Activated T-cell treated with anti-CD3 and anti-CD28 coated beads, Interleukin-2, amount 50 U/mL, for 72 hours (primary cell): ENCODE data around the gene FUT3. TPM values are rescaled to one million over a fixed set of nuclear protein-coding genes. Genes with fewer than 3 reads are reported as not detected.
"Not testable (repeated sequence)": the region's sequence is repeated elsewhere in the genome, so short reads cannot be mapped to it uniquely, and the experiment has no call there.

Source experiments
- ATAC-seq, 2 donors: fragments of 150-1000 bp; cut with Tn5 transposase; replicated peaks in 1 of 2; 2 replicates each; pipeline ENCODE4 v1.10.0; 2021; ENCODE audit warnings: moderate library complexity in 2 of 2, mild to moderate bottlenecking in 1 of 2
- DNase-seq, 2 donors: peaks; one replicate each; pipeline ENCODE4 v3.0.0; 2021 to 2022; ENCODE audit warnings: mixed read lengths in 1 of 2
- H3K27ac Mint-ChIP-seq: one replicate; pipeline ENCODE4 v1.8.0; 2022; ENCODE audit warnings: mild to moderate bottlenecking, moderate library complexity, mixed read lengths
- H3K27me3 Mint-ChIP-seq: one replicate; pipeline ENCODE4 v1.8.0; 2022; ENCODE audit warnings: low read depth, mixed read lengths
- H3K36me3 Mint-ChIP-seq, 2 donors: one replicate each; pipeline ENCODE4 v1.8.0; 2022; ENCODE audit warnings: mixed read lengths in 2 of 2, mild to moderate bottlenecking in 1 of 2; ENCODE audit not compliant: insufficient read depth in 2 of 2
- H3K4me1 Mint-ChIP-seq: one replicate; pipeline ENCODE4 v1.8.0; 2022; ENCODE audit warnings: low read depth, mixed read lengths
- H3K4me3 Mint-ChIP-seq, 2 donors: one replicate each; pipeline ENCODE4 v1.8.0; 2022; ENCODE audit warnings: mild to moderate bottlenecking in 2 of 2, mixed read lengths in 2 of 2, moderate library complexity in 2 of 2
- H3K9me3 Mint-ChIP-seq, 2 donors: one replicate each; pipeline ENCODE4 v1.8.0; 2022; ENCODE audit warnings: mixed read lengths in 2 of 2
- total RNA-seq, 2 donors: library from RNA; stranded (reverse); gene quantifications; one replicate each; pipeline ENCODE4 v1.2.3, GENCODE V29; 2022

The FUT3 gene
- total RNA-seq, 2 donors from 2014 or later, result 1.7 to 3.6 TPM

DNA sequence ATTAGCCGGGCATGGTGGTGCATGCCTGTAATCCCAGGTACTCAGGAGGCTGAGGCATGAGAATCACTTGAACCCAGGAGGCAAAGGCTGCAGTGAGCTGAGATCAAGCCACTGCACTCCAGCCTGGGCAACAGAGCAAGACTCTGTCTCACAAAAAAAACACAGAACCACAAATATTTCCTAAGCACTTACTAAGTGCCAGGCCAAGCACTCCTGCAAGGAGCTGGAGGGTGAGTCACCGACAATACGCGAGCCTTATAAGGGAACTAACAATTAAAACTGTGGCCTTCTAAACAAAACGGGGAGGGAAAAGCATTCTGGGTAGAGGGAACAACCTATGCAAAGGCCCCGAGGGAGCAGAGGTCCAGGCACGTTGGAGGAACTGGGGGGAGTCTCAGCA, 23.2 kb upstream of the FUT3 start:
- not testable (repeated sequence) for H3K4me1 Mint-ChIP-seq, H3K9me3 Mint-ChIP-seq, DNase-seq, ATAC-seq, H3K36me3 Mint-ChIP-seq, H3K4me3 Mint-ChIP-seq, H3K27ac Mint-ChIP-seq
- peaks cover 11% of the 10 kb centered on the region for H3K27me3 Mint-ChIP-seq

DNA sequence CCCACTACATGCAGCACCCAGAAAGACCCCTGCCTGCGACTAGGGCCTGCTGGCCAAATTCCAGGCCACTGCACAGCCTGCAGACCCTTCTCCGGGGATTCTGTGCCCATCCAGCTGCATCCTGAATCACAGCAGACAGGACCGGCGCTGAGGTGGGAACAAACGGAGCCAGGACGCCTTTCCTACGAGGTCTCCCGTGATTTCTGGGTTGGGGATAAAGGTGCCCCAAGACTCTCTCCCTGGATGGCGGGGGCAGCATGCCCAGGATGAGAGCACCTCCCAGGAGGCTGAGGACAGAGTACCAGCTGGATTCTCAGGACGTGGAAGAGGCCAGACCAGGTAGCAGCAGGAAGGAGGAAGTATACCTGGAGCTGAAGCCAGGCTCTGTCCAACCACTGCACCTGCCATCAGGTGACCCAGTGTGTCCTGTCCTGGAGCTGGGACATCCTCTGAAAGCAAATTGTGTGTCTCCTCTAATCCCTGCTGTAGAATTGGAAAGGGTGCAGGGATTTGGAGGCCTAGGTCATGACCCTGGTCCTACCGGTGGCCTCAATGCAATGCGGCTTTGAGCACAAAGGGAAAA, 22.5 kb upstream of the FUT3 start:
- Mint-ChIP-seq H3K36me3 (no peaks in the 10 kb centered on the region), H3K27ac (no peak overlapping the region), H3K9me3 (no peaks in the 10 kb centered on the region), H3K4me3 (no peak overlapping the region), H3K4me1 (no peaks in the 10 kb centered on the region), H3K27me3 (peaks cover 5% of the 10 kb centered on the region)
- DNase-seq (no peak), ATAC-seq (no peak)

DNA sequence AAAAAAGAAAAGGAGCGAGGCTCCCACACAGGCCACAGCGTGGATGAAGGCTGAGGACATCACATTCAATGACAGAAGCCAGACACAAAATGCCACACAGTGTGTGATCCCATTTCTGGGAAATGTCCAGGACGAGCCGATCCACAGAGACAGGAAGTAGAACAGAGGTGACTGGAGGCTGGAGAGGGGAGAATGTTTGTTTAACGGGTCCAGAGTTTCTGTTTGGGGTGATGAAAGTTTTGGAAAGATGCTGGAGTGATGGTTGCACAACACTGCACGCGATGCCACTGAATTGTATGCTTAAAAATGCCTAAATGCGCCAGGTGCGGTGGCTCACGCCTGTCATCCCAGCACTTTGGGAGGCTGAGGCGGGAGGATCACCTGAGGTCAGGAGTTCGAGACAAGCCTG, 19.7 kb upstream of the FUT3 start:
- H3K36me3 Mint-ChIP-seq, result no peaks in the 10 kb centered on the region
- H3K27ac Mint-ChIP-seq, result no peak overlapping the region
- no peaks in the 10 kb centered on the region for H3K4me1 Mint-ChIP-seq
- H3K9me3 Mint-ChIP-seq, result no peaks in the 10 kb centered on the region
- DNase-seq (no peak), ATAC-seq (no peak)
- H3K4me3 Mint-ChIP-seq, result no peak overlapping the region
- H3K27me3 Mint-ChIP-seq, result no peaks in the 10 kb centered on the region

DNA sequence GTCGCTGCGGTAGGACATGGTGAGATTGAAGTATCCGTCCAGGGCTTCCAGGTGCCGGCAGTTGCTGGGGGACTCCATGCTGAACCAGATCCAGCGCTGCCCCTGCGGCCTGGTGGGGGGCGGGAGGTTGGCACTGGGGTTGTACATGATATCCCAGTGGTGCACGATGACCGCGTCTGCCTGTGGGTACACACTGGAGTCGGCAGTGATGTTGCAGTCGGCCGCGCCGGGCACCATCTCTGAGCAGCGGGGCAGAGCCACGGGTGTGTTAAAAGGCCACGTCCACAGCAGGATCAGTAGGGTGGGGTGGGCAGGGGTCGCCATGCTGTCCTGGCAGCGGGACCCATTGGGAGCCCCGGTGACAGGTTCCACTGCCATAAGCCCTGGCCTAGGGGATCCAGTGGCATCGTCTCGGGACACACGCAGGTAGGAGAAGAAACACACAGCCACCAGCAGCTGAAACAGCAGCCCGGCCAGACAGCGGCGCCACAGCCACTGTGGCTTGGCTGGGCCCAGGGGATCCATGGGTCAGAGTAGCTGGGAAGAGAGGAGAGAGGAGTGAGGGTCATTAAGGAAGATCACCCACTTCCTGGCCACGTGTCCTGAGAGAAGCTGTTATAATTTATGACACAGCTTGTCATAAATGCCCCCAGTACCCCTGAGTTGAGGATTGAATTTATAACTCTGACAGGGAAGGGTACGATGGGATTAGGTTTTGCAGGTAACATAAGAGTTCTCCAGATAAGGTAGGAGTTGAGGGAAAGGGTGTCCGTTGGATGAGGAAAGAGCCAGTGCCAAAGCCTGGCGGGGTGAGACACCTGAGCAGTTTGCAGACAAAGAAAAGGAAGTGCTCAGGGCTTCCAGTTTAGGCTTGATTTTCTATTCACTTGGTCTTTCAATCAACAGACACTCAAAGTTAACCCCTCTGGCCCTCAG, 16.2 kb upstream of the FUT3 start:
- no peak for DNase-seq
- no peaks in the 10 kb centered on the region for H3K27me3 Mint-ChIP-seq
- H3K9me3 Mint-ChIP-seq, result no peaks in the 10 kb centered on the region
- no peaks in the 10 kb centered on the region for H3K4me1 Mint-ChIP-seq
- no peak for ATAC-seq
- no peak overlapping the region for H3K27ac Mint-ChIP-seq
- no peak overlapping the region for H3K4me3 Mint-ChIP-seq
- no peaks in the 10 kb centered on the region for H3K36me3 Mint-ChIP-seq

DNA sequence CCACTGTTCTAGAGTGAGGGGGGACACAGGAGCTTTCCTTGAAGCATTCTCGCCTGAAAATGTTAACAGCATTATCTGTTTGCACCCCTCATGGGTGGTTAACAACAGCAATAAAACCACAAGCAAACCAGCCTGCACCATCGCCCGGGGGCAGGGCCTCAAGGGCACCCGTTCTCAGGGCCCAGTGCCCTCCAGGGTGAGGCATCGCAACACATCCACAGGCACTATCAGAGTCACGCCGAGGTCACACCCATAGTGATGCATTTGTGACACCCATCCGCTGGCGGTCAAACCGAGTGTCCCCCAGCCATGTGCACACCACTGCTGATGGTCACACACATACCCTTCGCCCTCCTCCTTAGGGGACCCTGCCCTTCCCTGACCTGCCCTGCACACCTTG, 14.5 kb upstream of the FUT3 start:
- Mint-ChIP-seq H3K4me3 (no peak overlapping the region), H3K36me3 (no peaks in the 10 kb centered on the region), H3K4me1 (no peaks in the 10 kb centered on the region), H3K9me3 (no peaks in the 10 kb centered on the region), H3K27me3 (peaks cover 7% of the 10 kb centered on the region), H3K27ac (no peak overlapping the region)
- ATAC-seq, result no peak
- no peak for DNase-seq

DNA sequence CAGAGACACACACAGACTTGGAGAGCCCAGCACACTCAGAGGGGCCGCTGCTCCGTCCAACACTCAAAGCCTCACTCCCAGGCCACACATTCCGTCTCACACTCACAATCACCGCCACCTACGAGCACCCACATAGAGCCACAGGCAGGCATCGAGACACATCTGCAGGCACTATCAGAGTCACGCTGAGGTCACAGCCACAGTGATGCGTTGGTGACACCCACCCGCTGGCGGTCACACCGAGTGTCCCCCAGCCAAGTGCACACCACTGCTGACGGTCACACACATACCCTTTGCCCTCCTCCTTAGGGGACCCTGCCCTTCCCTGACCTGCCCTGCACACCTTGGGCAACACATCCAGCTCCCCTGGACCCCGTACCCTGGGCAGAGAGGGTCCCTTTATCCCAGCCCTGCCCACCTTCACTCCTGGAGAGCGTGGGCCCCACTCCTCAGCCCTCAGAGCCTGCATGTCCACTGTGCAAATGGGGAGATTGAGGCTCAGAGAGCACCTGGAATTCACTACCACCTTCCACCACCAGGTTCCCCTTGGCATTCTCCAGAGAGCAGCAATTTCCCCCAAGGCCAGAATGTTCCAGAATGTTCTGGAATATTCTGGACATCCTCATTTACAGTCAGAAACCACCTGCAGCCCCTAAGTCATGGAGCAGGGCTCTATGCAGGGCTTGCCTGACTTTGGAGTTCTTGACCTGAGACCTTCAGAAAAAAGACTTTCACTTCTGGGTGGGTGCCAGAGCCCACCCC, 13.7 kb upstream of the FUT3 start:
- ATAC-seq (no peak), DNase-seq (no peak)
- Mint-ChIP-seq H3K4me3 (no peak overlapping the region), H3K4me1 (no peaks in the 10 kb centered on the region), H3K27me3 (peaks cover 7% of the 10 kb centered on the region), H3K36me3 (no peaks in the 10 kb centered on the region), H3K9me3 (no peaks in the 10 kb centered on the region), H3K27ac (no peak overlapping the region)

DNA sequence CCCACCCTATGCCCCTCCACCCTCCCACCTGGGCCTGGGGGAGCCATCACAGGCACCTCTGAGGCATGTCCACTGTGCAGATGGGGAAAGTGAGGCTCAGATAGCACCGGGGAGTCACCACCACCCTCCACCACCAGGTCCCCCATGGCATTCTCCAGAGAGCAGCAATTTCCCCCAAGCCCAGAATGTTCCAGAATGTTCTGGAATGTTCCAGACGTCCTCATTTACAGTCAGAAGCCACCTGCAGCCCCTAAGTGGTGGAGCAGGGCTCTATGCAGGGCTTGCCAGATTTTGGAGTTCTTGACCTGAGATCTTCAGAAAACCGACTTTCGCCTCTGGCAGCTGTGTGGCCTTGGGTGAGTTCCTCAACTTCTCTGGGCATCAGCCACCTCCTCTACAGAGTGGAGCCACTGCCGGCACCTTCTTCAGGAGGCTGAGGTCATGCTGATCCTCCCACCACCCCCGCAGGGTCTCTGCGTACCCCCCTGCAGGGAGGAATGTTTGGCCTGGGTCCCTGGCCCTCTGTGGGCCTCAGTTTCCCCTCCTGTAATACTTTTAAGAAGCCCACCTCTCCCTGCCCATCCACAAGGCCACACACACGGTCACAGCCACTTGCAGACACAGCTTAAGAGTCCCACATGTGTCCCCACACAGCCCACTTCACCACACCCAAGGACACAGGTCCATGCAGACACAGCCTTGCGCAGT, 12.9 kb upstream of the FUT3 start:
- ATAC-seq (no peak), DNase-seq (no peak)
- H3K27me3 Mint-ChIP-seq, result peaks cover 7% of the 10 kb centered on the region
- H3K4me3 Mint-ChIP-seq, result no peak overlapping the region
- no peaks in the 10 kb centered on the region for H3K9me3 Mint-ChIP-seq
- H3K27ac Mint-ChIP-seq, result no peak overlapping the region
- H3K36me3 Mint-ChIP-seq, result no peaks in the 10 kb centered on the region
- H3K4me1 Mint-ChIP-seq, result no peaks in the 10 kb centered on the region

DNA sequence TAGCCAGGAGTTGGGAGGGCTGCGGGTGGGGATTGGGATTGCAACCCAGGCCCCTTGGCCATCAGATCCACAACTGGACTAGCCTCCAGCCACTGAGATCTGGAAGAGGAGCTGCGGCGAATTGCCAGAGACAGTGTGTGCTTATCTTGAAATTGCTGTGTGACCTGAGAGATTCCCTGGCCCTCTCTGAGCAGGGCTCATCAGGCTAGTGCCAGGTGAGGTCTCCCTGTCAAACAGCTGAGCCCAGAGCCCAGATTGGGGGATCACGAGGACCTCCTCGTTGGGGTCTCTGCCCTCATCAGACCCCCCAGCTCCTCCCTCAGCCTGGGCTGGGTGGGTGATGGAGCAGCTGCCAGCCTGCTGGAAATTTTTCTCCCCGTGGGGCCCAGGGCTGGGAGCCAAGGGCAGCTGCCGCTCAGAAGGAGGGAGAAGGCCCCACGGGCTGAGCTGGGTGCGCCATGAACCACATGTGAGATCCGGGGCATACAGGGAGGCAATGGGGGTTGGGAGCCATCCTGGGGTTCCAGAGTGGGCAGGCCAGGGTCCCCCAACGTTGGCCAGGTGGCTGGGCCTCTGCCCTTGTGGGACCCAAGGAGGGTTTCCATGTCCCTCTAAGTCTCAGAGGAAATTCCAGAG, 11.9 kb upstream of the FUT3 start:
- Mint-ChIP-seq H3K36me3 (no peaks in the 10 kb centered on the region), H3K4me3 (no peak overlapping the region), H3K4me1 (no peaks in the 10 kb centered on the region), H3K27me3 (peaks cover 7% of the 10 kb centered on the region), H3K27ac (no peak overlapping the region), H3K9me3 (no peaks in the 10 kb centered on the region)
- DNase-seq (no peak), ATAC-seq (no peak)

DNA sequence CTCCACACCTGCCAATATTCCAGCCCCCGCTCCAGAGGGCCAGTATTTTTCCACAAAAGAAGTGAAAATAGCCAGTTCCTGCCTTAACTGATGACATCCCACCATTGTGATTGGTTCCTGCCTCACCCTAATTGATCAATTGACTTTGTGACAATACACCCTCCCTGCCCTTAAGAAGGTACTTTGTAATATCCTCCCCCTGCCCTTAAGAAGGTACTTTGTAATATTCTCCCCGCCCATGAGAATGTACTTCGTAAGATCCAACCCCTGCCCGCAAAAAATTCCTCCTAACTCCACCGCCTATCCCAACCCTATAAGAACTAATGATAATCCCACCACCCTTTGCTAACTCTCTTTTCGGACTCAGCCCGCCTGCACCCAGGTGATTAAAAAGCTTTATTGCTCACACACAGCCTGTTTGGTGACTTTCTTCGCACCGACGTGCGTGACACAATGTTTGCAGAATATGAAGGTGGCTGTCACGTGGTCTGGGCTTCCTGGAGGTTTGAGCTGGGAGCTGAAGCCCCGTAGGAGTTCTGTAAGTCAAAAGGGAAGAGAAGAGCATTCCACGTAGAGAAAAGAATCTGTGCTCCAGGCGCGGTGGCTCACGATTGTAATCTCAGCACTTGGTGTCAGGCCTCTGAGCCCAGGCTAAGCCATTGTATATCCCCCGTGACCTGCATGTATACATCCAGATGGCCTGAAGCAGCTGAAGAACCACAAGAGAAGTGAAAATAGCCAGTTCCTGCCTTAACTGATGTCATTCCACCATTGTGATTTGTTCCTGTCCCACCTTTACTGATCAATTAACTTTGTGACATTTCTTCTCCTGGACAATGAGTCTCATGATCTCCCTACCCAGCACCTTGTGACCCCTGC, 6.2 kb upstream of the FUT3 start:
- DNase-seq, result no peak
- ATAC-seq, result no peak
- Mint-ChIP-seq H3K4me3 (no peak overlapping the region), H3K4me1 (peaks cover 4% of the 10 kb centered on the region), H3K36me3 (no peaks in the 10 kb centered on the region), H3K9me3 (no peaks in the 10 kb centered on the region), H3K27ac (no peak overlapping the region), H3K27me3 (peaks cover 7% of the 10 kb centered on the region)

DNA sequence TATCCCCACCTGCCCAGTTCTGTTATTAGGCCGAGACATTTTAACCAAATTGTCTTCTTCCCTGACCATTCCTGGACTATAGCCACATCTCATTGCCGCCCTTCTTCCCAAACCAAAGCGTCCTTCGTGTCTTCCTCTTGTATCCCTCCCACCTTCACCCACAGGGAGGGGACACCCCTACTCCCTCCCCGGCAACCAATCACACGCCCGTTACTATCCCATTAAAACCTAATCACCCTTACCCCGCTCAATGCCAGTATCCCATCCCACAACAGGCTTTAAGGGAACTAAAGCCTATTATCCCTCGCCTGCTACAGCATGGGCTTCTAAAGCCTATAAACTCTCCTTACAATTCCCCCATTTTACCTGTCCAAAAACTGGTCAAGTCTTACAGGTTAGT, 3.9 kb upstream of the FUT3 start:
- not testable (repeated sequence) for H3K9me3 Mint-ChIP-seq, H3K4me3 Mint-ChIP-seq, ATAC-seq, H3K36me3 Mint-ChIP-seq, DNase-seq, H3K4me1 Mint-ChIP-seq, H3K27me3 Mint-ChIP-seq, H3K27ac Mint-ChIP-seq

DNA sequence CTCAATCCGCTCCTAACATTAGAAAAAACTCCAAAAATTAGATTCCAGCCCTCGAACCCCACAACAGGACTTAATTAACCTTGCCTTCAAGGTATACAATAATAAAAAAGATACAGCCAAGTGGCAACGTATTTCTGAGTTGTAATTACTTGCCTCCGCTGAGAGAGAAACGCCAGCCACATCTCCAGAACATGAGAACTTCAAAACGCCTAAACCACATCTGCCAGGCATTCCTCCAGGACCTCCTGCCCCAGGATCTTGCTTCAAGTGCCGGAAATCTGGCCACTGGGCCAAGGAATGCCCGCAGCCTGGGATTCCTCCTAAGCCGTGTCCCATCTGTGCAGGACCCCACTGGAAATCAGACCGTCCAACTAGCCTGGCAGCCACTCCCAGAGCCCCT, 2.9 kb upstream of the FUT3 start:
- DNase-seq, H3K4me1 Mint-ChIP-seq, H3K27me3 Mint-ChIP-seq, H3K4me3 Mint-ChIP-seq, H3K27ac Mint-ChIP-seq, H3K9me3 Mint-ChIP-seq, ATAC-seq, H3K36me3 Mint-ChIP-seq: not testable (repeated sequence)

DNA sequence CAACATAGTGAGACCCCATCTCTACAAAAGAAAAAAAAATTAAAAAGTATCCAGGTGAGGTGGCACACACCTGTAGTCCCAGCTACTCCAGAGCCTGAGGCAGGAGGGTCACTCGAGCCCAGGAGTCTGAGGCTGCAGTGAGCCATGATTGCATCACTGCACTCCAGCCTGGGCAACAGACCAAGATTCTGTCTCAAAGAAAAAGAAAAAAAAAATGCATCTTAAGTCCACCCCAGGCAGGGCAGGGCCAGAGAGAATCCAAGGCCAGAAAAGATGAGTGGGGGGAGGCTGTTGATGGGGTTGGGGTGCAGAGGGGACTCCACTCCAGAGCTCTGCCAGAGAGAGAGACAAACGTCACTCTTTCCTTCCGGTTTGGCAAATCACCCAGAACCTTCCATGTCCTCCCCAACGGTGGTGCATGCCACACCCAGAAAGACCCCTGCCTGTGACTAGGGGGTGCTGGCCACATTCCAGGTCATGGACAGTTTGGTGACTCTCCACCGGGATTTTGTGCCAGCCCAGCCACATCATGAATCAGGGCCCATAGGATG, 431 bp downstream of the FUT3 start:
- DNase-seq (no peak), ATAC-seq (no peak)
- H3K36me3 Mint-ChIP-seq, result no peaks in the 10 kb centered on the region
- H3K27me3 Mint-ChIP-seq, result no peaks in the 10 kb centered on the region
- no peak overlapping the region for H3K27ac Mint-ChIP-seq
- no peak overlapping the region for H3K4me3 Mint-ChIP-seq
- no peaks in the 10 kb centered on the region for H3K9me3 Mint-ChIP-seq
- H3K4me1 Mint-ChIP-seq, result peaks cover 4% of the 10 kb centered on the region
